ENCODE data around the gene PRDM16.

- TF ChIP-seq CTCF (IDR thresholded peaks at IDR 0.05) = no peak
- no peak for TF ChIP-seq POLR2A (IDR thresholded peaks at IDR 0.05)
These were observed 257.7 kb downstream of the PRDM16 start for GRCh38 chr1:3326516-3327388.

Measured in uterus (tissue), 2 donors.